SK-N-MC (cell line): ENCODE data around the gene PRKAR1B.
"Not testable (repeated sequence)": the region's sequence is repeated elsewhere in the genome, so short reads cannot be mapped to it uniquely, and the experiment has no call there.

Experiments
- DNase-seq: peaks from one replicate; pipeline ENCODE4 v3.0.0-alpha.2; 2011; ENCODE audit warnings: low read depth, low spot score
- H3K27ac ChIP-seq: fragments of 200-600 bp; sonication (generic); 2 replicates; pipeline ENCODE4 v1.5.1; 2016; ENCODE audit warnings: mixed run types
- H3K36me3 ChIP-seq: fragments of 200-600 bp; sonication (generic); 2 replicates; pipeline ENCODE4 v1.6.1; 2017; ENCODE audit warnings: antibody characterized with exemption, low read length, mixed read lengths; ENCODE audit not compliant: insufficient read depth
- H3K4me3 ChIP-seq: fragments of 200-600 bp; sonication (generic); 2 replicates; pipeline ENCODE4 v1.5.1; 2016
- H3K9ac ChIP-seq: fragments of 200-600 bp; sonication (generic); 2 replicates; pipeline ENCODE4 v1.8.0; 2017; ENCODE audit warnings: mixed run types, mixed read lengths; ENCODE audit not compliant: insufficient read length
- H3K9me3 ChIP-seq: fragments of 200-600 bp; sonication (generic); 2 replicates; pipeline ENCODE4 v1.6.1; 2017; ENCODE audit warnings: low read depth, mild to moderate bottlenecking, antibody characterized with exemption, low read length, moderate library complexity, mixed read lengths
- EZH2 ChIP-seq: fragments of 200-600 bp; sonication (generic); IDR thresholded peaks from one replicate; pipeline ENCODE4 v1.6.1; 2017; ENCODE audit warnings: antibody characterized with exemption
- FOXP2 ChIP-seq: optimal IDR thresholded peaks from 2 replicates; pipeline ENCODE3; 2011; ENCODE audit warnings: mild to moderate bottlenecking, moderate library complexity; ENCODE audit not compliant: insufficient read depth; ENCODE audit errors: extremely low read length, control extremely low read depth
- POLR2AphosphoS5 ChIP-seq: IDR thresholded peaks from 2 replicates; pipeline ENCODE4 v1.6.1; 2012; ENCODE audit warnings: mild to moderate bottlenecking, low read depth, low read length, borderline replicate concordance

Gene PRKAR1B

GRCh38 chr7:754531-755412 is 27.7 kb upstream of the PRKAR1B start:
- peaks cover 44% of the 10 kb centered on the region for H3K36me3 ChIP-seq

GRCh38 chr7:753190-753589 is 26.1 kb upstream of the PRKAR1B start:
- H3K36me3 ChIP-seq: peaks cover 33% of the 10 kb centered on the region
- no peak overlapping the region for H3K27ac ChIP-seq
- no peaks in the 10 kb centered on the region for H3K9me3 ChIP-seq
- no peak overlapping the region for H3K4me3 ChIP-seq
- no peak for TF ChIP-seq FOXP2
- TF ChIP-seq EZH2: no peak
- no peak for TF ChIP-seq POLR2AphosphoS5
- H3K9ac ChIP-seq: no peak overlapping the region
- DNase-seq: no peak

More at GRCh38 chr7:754531-755412, 27.7 kb upstream of the PRKAR1B start:
- TF ChIP-seq EZH2 (no peak), POLR2AphosphoS5 (no peak), FOXP2 (no peak)
- no peak overlapping the region for H3K9ac ChIP-seq
- H3K27ac ChIP-seq: no peak overlapping the region
- H3K4me3 ChIP-seq: no peak overlapping the region
- no peak for DNase-seq
- H3K9me3 ChIP-seq: no peaks in the 10 kb centered on the region

- not testable (repeated sequence) for H3K4me3 ChIP-seq, H3K9ac ChIP-seq, H3K9me3 ChIP-seq, DNase-seq, H3K27ac ChIP-seq
- peaks cover 24% of the 10 kb centered on the region; the same call in 1 of the 2 replicates for H3K36me3 ChIP-seq
Measured at GRCh38 chr7:752256-752655, 25.2 kb upstream of the PRKAR1B start.

- peaks cover 19% of the 10 kb centered on the region; the same call in 1 of the 2 replicates for H3K36me3 ChIP-seq
- no peaks in the 10 kb centered on the region for H3K9me3 ChIP-seq
- no peak overlapping the region for H3K4me3 ChIP-seq
- H3K27ac ChIP-seq: no peak overlapping the region
- no peak for DNase-seq
- H3K9ac ChIP-seq: no peak overlapping the region
- no peak for TF ChIP-seq EZH2
- no peak for TF ChIP-seq POLR2AphosphoS5
- no peak for TF ChIP-seq FOXP2
Measured at GRCh38 chr7:751826-752225, 24.7 kb upstream of the PRKAR1B start.

DNA sequence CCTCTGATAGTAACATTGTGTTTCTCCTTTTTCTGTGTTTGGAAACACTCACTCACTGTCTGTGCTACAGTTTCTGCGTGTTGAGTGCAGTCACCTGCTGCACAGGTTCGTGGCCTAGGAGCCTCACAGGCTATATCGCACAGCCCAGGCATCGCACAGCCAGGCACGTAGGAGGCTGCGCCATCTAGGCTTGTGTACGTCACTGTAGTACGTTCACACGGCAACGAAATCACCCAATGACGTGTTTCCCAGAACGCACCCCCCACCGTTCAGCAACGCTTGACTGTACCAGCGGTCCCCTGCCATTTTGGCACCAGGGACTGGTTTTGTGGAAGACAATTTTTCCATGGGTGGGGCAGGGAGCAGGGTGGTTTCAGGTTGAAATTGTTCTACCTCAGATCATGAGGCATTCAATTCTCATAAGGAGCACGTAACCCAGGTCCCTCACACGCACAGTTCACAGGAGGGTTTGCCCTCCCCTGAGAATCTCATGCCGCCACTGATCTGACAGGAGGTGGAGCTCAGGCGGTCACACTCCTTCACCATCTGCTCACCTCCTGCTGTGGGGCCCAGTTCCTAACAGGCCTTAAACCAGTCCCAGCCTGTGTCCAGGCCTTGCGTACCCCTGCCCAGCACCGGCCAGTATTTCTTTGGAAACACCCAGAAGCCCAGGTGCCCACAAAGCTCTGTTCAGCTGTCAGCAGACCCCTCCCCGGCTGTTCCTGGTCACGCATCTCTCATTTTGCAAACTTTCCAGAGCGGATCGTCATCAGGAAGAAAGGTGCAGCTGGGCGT is 23.2 kb upstream of the PRKAR1B start:
- peaks cover 15% of the 10 kb centered on the region; the same call in 1 of the 2 replicates for H3K36me3 ChIP-seq
- H3K9ac ChIP-seq: no peak overlapping the region
- H3K4me3 ChIP-seq: no peak overlapping the region
- H3K27ac ChIP-seq: no peak overlapping the region
- no peaks in the 10 kb centered on the region for H3K9me3 ChIP-seq
- no peak for TF ChIP-seq FOXP2
- TF ChIP-seq EZH2: no peak
- no peak for TF ChIP-seq POLR2AphosphoS5
- DNase-seq: no peak

DNA sequence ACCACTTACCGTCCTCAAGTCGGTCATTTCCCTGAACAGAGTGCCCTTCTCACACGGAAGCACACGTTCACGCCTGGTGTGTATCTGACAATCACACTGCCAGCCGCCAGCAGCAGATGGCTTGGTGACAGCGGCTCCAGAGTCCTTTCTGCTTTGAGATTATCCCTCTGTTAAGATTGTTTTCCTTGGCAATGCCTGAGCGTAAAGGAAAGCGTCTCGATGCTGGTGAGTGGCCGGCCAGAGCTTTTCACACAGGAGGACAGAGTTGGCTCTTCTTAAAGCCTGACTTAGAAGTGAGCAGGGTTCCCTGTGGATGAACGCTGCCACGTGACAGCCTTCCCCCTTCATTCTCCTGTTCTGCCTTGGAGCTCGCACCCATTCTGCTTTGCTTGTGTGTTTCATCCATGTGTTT is 22.1 kb upstream of the PRKAR1B start:
- no peaks in the 10 kb centered on the region for H3K9me3 ChIP-seq
- H3K4me3 ChIP-seq: no peak overlapping the region
- no peak overlapping the region for H3K9ac ChIP-seq
- no peak for DNase-seq
- H3K27ac ChIP-seq: no peak overlapping the region
- TF ChIP-seq POLR2AphosphoS5 (no peak), FOXP2 (no peak), EZH2 (no peak)
- H3K36me3 ChIP-seq: peaks cover 12% of the 10 kb centered on the region; the same call in 1 of the 2 replicates

DNA sequence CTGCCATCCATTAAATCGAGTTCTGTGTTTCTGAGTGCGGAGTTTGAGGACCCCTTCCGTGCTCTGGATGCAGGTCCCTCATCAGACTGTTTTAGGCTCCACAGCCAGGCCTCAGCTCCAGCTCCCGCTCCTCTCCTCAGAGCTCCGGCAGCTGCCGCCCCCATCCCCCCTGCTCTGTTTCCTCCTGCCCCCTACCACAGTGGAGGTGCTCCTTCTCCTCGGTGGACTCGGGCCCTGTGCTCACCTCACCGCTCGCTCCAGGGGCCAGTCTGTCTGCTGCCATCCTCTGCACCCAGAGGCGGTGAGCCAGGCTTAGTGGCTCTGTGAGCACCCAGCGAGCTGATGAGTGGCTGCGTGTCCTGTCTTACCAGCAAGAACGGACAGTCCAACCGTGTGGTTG is 21.4 kb upstream of the PRKAR1B start:
- H3K4me3 ChIP-seq: no peak overlapping the region
- no peak for DNase-seq
- peaks cover 12% of the 10 kb centered on the region; the same call in 1 of the 2 replicates for H3K36me3 ChIP-seq
- H3K27ac ChIP-seq: no peak overlapping the region
- no peaks in the 10 kb centered on the region for H3K9me3 ChIP-seq
- TF ChIP-seq POLR2AphosphoS5 (no peak), FOXP2 (no peak)
- no peak overlapping the region for H3K9ac ChIP-seq

GRCh38 chr7:747186-747585 is 20.1 kb upstream of the PRKAR1B start:
- Histone ChIP-seq H3K9me3 (no peaks in the 10 kb centered on the region), H3K4me3 (no peak overlapping the region), H3K27ac (no peak overlapping the region), H3K36me3 (peaks cover 17% of the 10 kb centered on the region; the same call in 1 of the 2 replicates), H3K9ac (no peak overlapping the region)
- no peak for DNase-seq
- TF ChIP-seq EZH2 (no peak), POLR2AphosphoS5 (no peak), FOXP2 (no peak)
